ENCODE measurements around the gene ZDHHC18.
A peak's percentile ranks its signal among the peaks of the same experiment; 100 is the strongest.

Gene ZDHHC18

GRCh38 chr1:26882696-26883463 is 56.4 kb downstream of the ZDHHC18 start:
- no peak overlapping the region for H3K27ac ChIP-seq
- TF ChIP-seq CTCF (conservative IDR thresholded peaks at IDR 0.05): no peak

- no peak overlapping the region for H3K27ac ChIP-seq
- peak; percentile 69 for TF ChIP-seq CTCF (conservative IDR thresholded peaks at IDR 0.05)
These were observed 60.6 kb downstream of the ZDHHC18 start for GRCh38 chr1:26887125-26887524.

GRCh38 chr1:26888231-26888630 is 61.7 kb downstream of the ZDHHC18 start:
- no peak for TF ChIP-seq CTCF (conservative IDR thresholded peaks at IDR 0.05)
- H3K27ac ChIP-seq: peak overlapping the region; percentile 88; the same call in 1 of the 2 replicates

- TF ChIP-seq CTCF (conservative IDR thresholded peaks at IDR 0.05): no peak
- H3K27ac ChIP-seq: peak within 1 kb of the TSS; percentile 88
These were observed 63.3 kb downstream of the ZDHHC18 start, which contains the start of gene GPN2 for GRCh38 chr1:26889551-26890466. TSS of gene GPN2 (minus strand) at chr1:26890283. CDS start at chr1:26890096, 187 bp downstream.

GRCh38 chr1:26890467-26890796 is 63.9 kb downstream of the ZDHHC18 start:
- peak overlapping the region; percentile 88 for H3K27ac ChIP-seq

GRCh38 chr1:26894263-26894662 is 67.8 kb downstream of the ZDHHC18 start:
- H3K27ac ChIP-seq: no peak overlapping the region
- TF ChIP-seq CTCF (conservative IDR thresholded peaks at IDR 0.05): no peak

More at GRCh38 chr1:26890467-26890796, 63.9 kb downstream of the ZDHHC18 start:
- no peak for TF ChIP-seq CTCF (conservative IDR thresholded peaks at IDR 0.05)

GRCh38 chr1:26897351-26897750 is 70.9 kb downstream of the ZDHHC18 start:
- no peak for TF ChIP-seq CTCF (conservative IDR thresholded peaks at IDR 0.05)
- no peak overlapping the region for H3K27ac ChIP-seq
